Activated naive CD4-positive, alpha-beta T cell treated with anti-CD3 and anti-CD28 coated beads, Interleukin-2, amount 50 U/mL, for 16 hours (primary cell): ENCODE measurements around the gene R3HCC1L.

Experiments
- DNase-seq: peaks from one replicate; pipeline ENCODE4 v3.0.0-alpha.2; 2020

R3HCC1L gene

DNA sequence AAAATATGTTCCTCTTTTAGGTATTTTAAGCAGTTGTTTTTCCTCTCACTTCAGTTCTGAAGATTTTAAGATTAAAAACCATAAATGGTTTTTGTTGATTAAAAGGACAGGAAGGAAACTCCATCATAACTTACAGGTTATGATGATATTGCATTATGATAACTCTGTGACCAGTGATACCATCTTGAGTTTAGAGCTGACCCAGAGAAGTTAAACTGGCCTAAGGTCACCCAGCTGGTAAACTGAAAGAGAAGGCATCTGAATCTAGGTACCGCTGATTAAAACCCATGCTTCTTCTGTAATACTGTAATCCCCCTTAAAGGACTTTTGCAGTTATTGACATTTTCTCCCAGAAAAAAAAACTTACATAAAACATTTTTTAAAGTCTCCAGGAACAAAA, 103.9 kb downstream of the R3HCC1L start:
- DNase-seq = no peak

DNA sequence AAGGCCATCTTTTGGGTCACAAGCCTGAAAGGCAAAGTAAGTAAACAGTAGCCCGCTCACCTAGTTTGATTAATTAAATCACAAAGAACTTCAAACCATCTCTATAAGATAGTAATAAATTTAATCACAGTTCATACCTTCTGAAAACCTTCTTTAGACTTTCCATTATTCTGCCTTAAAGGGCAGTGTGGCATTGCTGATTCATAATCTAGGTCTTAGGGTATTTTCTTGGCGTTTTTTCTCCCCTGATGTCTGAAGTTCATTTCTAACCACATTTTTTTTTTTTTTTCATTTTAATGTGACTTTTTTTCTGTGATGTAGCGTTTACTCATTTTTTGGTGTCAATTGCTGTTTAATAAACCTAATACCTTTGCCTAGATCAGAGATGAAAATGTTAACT, 106.1 kb downstream of the R3HCC1L start:
- no peak for DNase-seq

DNA sequence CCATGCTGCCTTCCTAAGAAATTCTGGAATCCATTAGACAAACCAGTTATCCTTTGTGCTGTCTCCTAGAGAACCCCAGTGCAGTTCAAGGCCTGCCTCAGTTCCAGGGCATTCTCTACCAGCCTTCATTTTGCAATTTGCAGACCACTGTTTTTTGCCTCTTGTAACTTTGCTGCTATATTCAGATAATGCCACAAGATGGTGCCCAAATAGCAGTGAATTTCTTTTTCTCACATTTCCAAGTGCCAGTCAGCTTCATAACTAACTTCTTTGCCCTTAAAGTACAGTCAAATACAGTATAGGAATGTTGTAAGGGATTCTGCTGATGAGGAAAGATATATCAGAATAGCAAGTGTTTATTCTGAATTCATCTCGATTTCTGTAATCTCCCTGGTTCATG, 108.4 kb downstream of the R3HCC1L start:
- DNase-seq = no peak

DNA sequence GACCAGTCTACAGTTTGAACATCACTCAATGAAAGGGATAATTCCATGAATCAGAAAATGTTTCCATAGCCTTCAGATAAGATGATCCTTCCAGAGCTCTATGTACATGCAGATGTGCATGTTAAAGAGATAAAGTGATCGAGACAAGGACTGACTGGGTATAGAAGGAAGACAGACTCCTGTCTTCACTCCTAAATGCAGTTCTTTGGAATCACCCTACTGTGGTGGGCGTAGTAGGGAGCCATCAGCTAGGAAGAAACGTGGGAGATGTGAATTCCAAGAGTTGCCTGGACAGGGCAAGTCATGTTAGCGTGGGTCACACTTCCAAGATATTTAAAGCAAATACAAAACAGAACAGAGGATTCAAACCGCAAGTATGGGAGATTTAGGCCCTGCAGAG, 109.7 kb downstream of the R3HCC1L start:
- no peak for DNase-seq

DNA sequence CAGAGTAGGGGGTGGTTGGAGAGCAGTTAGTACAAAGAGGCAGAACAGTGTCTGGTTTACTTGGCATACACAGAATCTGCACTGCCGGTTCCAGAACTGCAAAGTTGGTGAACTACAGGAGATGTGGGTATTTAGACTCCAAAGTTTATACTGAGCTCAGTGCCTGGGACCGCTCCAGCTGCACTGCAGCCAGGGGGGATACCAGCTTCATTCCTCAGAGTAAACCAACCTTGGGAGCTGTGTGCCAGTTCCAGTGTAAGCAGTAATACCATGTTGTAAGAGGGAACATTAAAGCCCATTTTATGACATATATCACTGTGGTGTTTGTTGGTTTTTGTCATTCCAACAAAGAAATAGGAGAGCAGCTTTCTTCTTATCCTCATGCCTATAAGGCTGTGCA, 110.1 kb downstream of the R3HCC1L start:
- DNase-seq = no peak

DNA sequence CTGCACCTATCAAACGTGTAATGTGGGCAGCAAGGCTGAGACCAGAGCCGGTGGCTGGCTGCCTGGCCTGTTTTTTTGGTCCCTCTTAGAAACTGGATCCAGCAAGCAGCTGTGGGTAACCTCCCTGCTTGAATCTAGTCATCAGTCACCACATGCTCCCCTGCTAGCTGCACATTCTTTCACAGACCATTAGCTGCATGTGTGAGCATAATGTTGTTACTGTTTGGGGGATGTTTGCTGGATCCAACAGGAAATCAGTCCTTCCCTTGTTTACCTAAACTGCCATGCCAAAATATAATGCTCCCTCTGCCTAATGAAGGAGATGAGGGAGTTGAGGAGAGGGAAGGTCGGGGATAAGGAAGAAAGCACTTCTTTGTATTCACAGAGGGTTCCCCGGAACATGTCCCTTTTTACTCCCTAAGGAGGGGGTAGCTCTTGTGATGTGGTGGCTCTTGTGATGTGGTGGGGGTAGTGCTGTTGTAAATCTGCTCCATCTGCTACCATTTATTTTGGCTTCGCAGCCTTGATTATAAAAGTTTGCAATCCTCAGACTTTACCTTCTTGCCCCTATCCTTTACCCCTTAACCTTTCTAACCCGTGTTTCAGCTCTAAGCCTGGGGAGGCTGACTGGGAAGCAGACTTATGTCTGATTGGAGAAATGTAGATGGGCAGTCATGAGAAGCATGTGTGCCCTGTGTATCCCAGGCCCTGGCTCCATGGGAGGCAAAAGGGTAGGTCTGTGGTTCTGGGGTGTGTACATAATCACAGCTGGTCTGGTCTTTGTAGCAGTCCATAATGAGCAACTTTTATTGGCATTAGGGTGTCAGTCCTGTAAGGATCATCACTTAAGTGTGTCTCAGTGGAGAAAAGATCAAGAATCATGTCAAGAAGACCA, 112.7 kb downstream of the R3HCC1L start:
- DNase-seq = no peak

DNA sequence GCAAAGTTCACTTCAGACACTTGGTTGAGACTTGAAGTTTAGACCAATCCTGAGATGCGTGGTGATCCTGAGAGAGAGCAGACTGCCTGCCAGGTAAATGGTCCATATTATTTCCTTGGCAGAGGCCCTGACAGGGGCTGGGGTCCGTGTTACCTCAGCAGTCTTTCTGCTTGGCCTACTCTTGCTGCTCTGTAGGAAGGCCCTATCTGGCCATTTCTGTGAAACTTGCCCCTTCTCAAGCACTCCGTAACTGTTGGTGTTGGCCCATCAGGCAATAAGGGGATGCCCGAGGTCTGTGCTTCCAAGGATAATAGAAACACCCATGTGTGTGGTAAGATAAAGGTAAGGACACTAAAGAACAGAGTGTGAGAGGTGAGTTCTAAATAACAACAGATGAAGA, 113.6 kb downstream of the R3HCC1L start:
- no peak for DNase-seq

DNA sequence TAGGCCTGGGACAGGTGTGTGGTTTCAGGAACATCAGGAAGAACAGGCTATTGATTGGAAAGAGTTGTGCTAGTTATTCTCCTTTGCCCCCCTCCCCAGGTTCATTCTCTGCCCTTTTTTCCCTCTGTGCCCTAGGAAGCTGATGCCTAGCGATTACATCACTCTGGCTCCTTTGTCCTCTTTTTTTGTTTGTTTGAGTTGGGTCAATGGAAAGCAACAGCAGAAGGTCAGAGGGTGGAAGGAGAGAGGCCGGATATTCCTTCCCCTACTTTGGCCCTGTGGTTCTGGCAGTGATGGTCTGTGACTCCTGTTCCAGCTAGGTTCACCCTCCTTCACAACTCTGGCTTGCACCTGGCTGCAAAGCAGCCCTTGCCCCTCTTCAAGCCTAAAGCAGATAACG, 114.7 kb downstream of the R3HCC1L start:
- DNase-seq = no peak

DNA sequence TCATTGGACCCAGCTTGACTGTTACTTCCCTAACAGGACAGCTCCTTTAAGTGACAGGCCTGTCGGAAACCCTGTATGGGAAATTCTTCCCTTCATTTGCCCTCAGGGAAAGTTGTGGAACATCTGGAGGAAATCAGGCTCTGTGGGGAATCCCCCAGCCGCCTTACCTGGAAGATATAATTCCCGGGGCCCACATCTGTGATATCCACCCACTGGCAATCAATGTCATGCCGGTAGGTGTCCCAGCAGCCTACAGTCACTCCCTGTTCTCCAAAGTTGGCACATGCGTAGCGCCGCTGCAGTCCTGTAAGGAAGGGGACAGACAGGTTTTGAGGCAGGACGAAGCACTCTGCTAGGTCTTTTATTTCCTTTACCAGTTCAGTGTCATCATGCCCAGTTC, 116.9 kb downstream of the R3HCC1L start:
- no peak for DNase-seq

DNA sequence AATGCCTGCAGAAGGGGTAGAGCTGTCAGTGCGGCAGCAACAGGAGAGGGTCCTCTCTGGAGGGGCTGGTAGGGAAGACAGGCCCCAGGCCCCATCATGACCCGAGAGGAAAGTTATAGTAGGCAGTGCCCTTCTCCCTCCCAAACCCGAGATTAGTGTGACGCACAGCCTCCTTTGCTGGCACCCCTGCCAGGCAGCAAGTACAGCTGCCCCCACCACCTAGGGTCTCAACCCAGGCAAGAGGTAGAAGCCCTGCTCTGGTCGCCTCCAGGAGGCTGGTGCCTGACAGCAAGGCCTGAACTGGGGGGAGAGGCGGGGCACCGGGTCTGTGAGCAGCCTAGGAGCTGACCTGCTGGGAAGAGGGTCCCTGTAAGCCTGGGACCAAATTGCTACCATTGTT, 118.0 kb downstream of the R3HCC1L start:
- no peak for DNase-seq

DNA sequence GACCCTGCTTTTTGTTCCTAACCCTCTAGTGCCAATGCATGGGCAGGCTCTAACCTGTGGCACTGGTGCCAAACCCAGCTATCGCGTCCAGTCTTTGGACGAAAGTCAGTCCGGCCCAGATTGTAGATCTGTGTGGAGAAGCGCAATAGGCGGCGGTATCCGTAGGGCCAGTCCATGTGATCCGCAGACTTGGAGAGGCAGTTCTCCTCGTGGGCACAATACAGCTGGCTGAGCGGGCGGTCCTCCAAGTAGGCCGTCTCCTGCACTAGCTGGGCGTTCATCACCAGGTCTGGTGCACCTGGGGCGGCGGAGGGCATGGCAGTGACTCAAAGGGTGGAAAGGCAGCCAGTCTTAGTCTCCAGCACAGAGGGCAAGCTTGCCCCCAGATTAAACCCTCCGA, 119.0 kb downstream of the R3HCC1L start:
- DNase-seq = no peak

DNA sequence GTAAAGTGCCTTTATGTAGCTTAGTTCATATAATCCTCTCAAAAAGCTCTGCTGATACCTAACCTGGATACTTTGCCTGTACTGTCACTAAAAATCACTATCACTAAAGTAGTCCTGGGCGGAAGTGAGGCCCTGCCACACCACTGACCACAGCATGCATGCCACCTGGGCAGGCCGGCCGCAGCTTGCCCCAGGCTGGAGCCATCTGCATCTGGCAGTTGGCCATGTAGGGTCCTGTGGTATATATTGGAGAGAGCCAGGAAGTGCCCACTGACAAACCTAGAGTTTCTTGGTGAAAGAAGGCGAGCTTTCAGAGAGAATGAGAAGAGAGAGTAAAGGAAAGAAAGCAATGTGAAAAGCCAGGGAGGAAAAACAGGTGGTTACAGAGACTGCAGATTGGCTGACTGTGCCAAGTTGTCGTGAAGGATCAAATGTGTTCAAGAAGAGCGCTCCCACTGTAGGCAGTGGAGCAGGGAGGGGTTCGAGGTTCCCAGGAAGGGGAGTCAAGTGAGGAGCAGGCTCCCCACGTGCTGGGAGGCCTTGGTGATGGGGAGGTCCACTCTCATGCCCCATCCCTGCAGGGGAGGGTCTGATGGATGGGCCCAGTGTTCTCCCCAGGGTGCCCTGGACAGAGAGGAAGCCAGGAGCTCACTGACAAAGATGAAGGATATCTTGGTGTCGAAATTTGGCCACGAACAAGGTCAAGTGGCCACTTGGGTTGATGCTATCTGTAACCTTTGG, 119.9 kb downstream of the R3HCC1L start:
- DNase-seq = no peak

DNA sequence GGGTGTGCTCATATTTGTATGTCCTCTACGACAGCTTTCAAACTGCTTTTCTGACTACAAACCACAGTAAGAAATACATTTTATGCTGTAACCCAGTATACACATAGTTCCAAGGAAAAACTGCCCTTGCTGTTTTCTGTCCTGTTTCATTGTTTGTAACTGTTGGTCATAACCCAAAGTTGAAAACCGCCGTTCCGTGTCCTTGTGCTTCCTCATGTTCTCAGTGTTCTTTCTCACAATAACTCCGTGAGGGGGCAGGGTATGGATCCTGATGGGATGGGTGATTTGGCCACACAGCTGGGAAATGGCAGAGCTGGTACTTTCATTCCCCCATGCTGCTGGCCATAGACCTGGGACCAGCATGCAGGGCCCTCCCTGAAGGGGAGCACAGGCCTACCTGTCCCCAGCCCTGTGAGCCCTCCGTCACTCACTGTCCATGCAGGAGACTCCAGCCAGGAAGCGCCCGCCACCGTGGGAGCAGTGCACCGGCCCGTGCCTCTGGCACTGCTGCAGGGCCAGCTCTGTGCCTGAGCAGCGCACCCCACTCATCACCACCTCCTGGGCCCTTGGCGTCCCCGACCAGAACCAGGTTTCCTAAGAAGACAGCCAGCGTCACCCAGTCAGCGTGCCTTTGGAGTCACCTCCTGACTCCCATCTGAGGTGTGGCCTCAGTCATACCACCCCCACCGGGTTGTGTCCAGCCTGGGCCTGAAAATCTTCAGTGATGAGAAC, 120.9 kb downstream of the R3HCC1L start:
- no peak for DNase-seq

DNA sequence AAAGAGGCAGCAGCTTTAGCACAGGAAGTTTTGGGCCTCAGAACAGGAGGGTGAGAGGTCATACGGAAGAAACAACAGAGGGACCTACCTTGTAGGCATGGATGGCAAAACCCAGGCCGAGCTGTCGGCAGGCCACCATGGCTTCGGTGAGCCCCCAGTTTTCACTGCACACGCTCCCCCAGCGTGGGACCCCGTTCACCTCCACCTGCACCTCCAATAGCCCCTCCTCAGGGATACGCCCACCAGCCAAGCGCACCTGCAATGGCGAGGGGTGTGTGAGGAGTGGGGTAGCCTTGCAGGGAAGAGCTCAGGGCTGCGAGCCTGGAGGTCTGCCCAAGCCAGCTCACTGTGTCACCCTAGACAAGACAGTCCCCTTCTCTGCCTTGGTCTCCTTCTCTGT, 122.2 kb downstream of the R3HCC1L start:
- no peak for DNase-seq

DNA sequence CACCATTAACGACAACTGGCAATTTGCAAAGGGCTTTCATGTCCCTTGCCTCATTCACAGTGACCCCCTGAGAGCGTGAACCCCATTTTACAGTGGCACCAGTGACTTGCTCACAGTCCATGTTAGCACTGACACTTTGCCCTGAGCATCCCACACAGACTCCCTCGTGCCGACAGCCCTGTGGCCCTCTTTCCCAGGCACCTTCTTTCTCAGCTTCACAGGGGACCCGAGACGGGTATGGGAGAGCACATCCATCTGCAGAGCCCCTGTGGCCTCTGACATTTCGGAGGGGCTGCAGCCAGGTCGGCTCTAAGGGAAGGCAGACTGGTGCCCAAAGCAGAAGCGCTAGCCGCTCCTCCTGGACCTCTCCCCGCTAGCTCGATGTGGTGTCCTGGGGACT, 122.7 kb downstream of the R3HCC1L start:
- no peak for DNase-seq

DNA sequence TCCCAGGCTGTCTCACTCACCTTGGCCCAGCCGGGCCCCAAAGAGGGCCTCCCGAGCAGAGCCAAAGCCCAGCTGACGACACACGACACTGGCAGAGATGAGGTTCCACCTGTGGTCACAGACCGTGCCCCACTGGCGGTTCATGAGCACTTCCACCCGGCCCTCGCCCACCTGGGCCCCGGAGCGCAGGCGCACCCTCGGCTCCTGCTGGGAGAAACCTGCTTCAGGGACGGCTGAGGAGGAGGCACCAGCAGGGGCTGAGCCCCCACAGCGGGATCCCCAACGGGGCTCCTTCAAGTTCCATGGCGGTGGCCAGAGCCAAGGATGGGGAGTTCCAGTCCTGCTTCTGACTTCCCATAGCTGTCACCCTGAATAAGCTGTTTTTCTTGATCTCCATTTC, 123.5 kb downstream of the R3HCC1L start:
- DNase-seq = no peak

DNA sequence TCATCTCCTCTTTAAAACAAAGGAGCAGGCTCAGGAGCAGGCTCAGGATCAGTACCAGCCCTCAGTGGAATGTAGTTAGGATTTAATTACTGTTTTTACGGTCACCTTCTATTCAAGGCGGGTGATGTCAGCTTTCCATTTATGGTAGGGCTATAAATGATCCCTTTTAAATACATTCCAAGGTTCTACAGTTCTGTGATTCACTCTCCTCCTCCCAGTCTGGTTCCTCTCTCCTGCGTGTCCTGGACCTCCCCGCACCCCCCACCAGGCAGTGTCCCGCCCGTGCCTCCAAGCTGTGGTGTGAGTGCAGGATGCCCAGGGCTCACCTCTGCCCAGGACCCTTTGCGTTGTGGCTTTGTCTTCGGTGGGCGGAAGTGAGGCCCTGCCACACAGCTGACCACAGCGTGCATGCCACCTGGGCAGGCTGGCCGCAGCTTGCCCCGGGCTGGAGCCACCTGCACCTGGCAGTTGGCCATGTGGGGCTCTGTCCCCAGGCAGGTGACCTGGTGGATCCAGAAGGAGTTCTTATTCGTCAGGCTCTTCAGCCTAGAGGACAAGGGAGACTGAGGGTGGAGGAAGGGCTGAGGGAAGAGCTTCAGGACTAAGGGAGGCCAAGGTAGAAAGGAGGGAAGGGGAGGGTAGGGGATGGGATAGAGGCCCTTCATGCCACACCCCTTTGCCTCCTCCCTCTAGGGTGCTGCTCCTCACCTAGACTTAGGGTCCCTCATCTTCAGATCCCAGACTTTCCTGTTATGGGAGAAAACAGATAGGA, 124.4 kb downstream of the R3HCC1L start:
- no peak for DNase-seq

DNA sequence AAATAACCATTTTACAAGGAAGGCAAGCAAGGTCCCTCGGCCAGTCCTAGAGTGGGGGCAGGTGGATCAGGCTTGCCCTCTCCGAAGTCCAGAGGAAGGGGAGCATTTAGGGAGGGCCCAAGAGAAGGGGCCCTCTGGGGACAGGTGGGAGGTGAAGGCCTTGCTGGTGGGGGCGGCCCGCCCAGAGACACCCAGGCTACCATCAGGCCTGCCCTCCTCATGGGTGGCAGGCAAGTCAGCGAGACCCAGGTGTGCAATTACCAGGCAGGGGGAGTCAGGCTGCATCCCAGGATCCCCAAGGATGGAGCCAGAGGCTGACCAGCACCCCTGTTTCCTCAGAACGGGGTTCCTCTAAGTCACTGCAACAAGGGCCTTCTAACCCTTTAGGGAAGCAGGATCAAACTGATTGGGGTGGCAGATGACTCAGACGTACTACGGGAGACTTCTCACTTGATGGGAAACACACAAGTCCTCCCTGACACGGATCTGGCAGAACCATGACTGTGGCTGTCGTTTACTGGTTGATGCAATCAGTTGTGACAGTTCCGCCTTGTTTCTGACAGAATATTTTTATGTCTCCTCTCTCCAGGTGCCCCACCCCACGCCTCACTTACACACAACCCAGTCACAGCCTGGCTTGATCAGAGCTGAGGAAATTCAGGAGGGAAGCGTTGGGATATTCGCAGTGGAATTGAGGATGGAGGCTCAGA, 125.3 kb downstream of the R3HCC1L start:
- DNase-seq = no peak

DNA sequence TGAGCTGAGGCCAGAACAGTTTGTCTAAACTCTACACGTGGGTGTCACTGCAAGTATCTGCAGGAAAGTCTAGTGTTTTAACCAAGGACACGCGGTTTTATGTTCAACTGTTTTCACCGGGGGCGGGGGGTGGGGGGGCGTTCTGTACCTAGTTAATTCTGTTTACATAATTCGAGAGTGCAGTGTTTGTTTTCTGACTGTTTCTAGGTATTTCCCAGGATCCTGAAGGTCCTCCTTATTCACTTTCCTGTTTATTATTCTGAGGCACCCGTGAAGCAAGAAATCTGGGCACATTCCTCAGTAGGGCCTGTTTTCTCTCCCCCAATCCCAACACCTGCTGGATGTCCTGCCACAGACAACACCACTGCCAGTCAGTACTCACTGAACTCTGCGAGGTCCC, 125.9 kb downstream of the R3HCC1L start:
- no peak for DNase-seq

DNA sequence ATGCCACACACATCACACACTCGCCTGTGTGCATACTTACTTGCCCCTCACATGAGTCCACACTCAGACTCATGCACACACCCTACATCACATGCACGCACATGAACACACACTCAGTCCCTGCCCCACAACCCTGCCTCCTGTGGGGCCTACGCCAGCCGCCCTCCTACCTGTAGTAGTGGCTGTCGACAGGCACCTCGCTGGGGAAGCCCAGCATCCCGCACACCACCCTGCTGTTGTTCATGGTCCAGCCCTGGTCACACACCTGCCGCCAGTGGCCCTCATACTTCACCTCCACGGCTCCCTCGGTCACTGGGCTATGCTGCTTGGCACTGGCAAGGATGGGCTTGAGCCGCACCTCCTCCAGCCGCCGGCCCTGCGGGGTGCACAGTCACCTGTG, 126.3 kb downstream of the R3HCC1L start:
- DNase-seq = no peak

DNA sequence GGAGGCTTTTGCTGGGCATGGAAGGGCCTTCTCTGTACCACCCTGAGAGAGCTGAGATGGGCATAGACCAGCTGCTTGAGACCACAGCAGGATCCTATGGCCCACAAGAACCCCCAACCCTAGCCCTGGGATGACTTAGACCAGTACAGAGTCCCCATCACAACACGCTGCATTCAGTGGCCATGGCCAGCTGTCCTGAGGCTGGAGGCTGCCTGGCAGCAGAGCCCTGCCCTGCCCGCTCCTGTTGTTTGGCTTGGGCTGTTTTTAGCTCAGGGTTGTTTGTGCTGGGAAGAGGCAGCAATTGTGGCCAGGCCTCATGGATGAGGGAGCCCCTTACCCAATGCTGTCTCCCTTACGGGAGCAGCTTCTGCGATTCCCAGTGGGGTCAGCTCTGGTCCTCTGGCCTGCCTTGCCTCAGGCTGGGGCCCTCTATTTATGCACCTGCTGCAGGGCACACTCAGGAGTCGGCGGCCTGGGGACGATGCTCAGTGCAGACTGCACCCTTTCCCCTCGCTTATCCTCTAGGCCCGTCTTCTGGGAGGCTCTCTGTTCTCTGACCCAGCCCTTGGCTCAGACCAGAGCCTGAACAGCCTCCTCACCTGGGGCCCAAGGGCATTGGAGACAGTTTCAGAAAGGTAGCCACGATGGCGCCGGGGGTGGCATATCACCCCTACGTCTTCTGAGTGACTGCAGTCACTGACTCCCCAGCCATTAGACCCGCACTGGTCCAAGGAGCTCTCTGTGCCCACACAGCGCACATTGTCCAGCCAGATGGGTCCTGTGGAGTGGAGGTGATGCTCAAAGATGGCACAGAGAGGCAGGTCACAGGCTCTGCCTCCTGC, 127.2 kb downstream of the R3HCC1L start:
- no peak for DNase-seq
